Measurements from ENCODE around the gene EFHD2.
"Not testable (repeated sequence)": the region's sequence is repeated elsewhere in the genome, so short reads cannot be mapped to it uniquely, and the experiment has no call there.

The EFHD2 gene

GRCh38 chr1:15410884-15411245 lies 1.2 kb downstream of the EFHD2 start:
- no peak for DNase-seq (ENCODE audit: low read depth in 2 of 2, low spot score in 1 of 2)

DNA sequence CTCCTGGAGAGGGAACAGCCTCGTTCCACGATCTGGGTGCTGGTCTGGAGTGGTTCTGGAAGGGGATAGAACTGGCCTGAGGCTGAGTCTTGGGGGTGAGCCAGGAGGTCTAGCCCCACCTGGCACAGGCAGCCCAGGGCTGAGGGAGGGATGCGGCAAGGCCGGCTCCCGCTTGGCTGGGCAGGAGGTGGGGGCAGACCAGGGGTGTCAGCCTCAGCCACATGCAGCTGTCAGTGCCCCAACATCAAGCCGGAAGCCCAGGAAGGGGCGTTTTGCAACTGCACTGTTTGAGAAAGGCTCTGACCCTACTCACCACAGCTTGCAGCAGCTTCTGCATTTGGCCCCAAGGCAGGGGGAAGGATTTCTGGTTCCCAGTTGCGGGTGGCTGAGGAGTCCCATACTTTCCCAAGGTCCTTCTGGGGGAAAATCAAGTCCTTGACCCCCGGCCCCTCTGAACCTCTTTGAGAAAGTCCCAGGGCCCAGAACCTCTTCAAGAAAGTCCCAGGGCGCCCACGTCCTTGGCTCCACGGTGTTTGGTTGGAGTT lies 2.0 kb downstream of the EFHD2 start:
- DNase-seq (ENCODE audit: low read depth in 2 of 2, low spot score in 1 of 2) = no peak

GRCh38 chr1:15412175-15412800 lies 2.6 kb downstream of the EFHD2 start:
- peak in 1 of 2 donors; percentile 40 for DNase-seq (ENCODE audit: low read depth in 2 of 2, low spot score in 1 of 2)

DNA sequence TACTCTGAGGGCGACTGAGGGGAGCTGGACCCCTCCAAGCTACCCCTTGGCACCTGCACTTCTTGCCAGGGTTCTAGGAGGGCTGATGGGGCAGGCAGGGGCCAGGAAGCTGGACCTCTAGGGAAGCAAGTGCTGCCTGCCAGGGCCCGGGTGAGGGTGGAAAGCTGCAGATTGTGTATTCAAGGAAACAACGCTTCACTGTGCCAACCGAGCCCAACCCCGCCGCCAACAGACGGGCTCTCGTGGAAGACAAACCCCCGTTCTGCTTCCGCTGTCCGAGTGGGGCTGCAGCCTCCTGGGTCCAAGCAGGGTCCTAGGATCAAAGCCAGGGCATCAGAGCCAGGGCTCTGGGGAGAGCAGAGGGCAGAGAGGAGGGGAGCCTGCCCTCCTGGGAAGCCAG lies 3.2 kb downstream of the EFHD2 start:
- DNase-seq (ENCODE audit: low read depth in 2 of 2, low spot score in 1 of 2) = no peak

GRCh38 chr1:15413563-15414444 lies 4.1 kb downstream of the EFHD2 start:
- no peak for DNase-seq (ENCODE audit: low read depth in 2 of 2, low spot score in 1 of 2)

- DNase-seq (ENCODE audit: low read depth in 2 of 2, low spot score in 1 of 2) = no peak
Measured at GRCh38 chr1:15414445-15414983, 4.8 kb downstream of the EFHD2 start.

- peak; percentile 47 to 59 for DNase-seq (ENCODE audit: low read depth in 2 of 2, low spot score in 1 of 2)
Measured at GRCh38 chr1:15417059-15417934, 7.6 kb downstream of the EFHD2 start.

DNA sequence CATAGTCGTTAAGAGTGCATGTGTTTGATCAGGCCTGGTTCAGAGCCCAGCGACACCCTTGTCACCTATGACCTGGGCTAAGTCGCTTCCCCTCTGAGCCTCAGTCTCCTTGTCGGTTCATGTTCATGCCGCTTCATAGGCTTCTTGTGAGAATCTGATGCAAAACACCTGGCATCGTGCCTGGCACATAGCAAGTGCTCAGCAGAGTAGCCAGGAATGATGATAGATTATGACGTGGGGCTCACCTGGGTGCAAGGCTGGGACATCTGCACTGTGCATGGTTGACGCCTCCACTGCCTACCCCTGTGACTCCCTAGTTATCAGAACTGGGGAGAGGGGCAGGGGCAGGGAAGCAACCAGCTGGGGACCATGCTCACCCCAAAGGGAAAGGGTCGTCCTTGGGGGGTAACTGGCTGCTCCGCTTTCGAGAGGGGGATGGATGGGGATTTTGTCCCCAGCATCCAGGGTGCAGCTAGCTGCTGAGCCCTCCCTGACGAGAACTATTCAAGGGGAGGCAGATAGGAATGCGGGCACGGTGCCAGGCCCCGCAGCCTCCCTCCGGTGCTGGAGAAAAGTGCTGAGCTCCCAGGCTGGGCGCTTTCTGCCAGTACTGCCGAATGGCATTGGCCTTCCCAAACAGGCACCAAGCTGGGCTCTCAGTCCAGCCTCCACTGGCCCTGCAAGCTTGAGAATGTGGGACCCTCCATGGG lies 9.3 kb downstream of the EFHD2 start:
- DNase-seq (ENCODE audit: low read depth in 2 of 2, low spot score in 1 of 2) = no peak

- no peak for DNase-seq (ENCODE audit: low read depth in 2 of 2, low spot score in 1 of 2)
Measured at GRCh38 chr1:15420853-15421465, 11.3 kb downstream of the EFHD2 start.

DNA sequence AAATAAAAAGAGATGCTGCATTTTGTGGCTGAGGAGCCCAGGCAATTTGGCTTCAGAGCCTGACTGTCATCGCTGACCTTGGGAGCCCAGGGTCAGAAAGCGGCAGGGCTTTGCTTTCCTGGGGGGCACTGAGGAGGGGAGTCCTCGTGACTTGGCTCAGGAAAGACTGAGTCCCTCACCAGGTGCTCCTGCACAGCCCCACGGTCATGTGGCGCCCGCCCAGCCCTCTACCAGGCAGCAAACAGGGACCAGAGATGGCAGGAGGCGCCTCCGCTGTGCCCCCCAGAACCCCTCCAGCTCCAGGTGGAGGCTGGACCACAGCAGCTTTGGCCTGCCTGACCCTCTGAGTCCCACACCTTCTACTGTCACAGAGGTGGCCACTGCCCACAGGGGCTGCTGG lies 13.2 kb downstream of the EFHD2 start:
- DNase-seq (ENCODE audit: low read depth in 2 of 2, low spot score in 1 of 2) = no peak

- no peak for DNase-seq (ENCODE audit: low read depth in 2 of 2, low spot score in 1 of 2)
Measured at GRCh38 chr1:15423355-15424077, 13.8 kb downstream of the EFHD2 start.

GRCh38 chr1:15424146-15424667 lies 14.5 kb downstream of the EFHD2 start:
- no peak for DNase-seq (ENCODE audit: low read depth in 2 of 2, low spot score in 1 of 2)

DNA sequence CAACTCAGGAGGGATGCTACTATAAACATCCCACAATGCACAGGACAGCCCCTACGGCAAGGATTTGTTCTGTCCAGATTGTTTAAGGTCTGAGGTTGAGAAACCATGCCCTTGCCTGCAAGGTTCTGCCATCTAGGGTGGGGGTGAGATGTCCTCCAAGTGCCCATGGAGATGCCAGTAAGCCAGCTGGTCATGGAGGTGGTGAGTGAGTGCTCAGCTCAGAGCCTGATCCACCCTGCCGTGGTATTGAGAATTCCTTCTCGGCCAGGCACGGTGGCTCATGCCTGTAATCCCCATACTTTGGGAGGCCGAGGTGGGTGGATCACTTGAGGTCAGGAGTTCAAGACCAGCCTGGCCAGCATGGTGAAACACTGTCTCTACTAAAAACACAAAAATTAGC lies 15.3 kb downstream of the EFHD2 start:
- DNase-seq (ENCODE audit: low read depth in 2 of 2, low spot score in 1 of 2) = no peak

GRCh38 chr1:15425521-15425920 lies 15.8 kb downstream of the EFHD2 start:
- no peak for DNase-seq (ENCODE audit: low read depth in 2 of 2, low spot score in 1 of 2)

GRCh38 chr1:15425958-15426357 lies 16.3 kb downstream of the EFHD2 start:
- no peak for DNase-seq (ENCODE audit: low read depth in 2 of 2, low spot score in 1 of 2)

DNA sequence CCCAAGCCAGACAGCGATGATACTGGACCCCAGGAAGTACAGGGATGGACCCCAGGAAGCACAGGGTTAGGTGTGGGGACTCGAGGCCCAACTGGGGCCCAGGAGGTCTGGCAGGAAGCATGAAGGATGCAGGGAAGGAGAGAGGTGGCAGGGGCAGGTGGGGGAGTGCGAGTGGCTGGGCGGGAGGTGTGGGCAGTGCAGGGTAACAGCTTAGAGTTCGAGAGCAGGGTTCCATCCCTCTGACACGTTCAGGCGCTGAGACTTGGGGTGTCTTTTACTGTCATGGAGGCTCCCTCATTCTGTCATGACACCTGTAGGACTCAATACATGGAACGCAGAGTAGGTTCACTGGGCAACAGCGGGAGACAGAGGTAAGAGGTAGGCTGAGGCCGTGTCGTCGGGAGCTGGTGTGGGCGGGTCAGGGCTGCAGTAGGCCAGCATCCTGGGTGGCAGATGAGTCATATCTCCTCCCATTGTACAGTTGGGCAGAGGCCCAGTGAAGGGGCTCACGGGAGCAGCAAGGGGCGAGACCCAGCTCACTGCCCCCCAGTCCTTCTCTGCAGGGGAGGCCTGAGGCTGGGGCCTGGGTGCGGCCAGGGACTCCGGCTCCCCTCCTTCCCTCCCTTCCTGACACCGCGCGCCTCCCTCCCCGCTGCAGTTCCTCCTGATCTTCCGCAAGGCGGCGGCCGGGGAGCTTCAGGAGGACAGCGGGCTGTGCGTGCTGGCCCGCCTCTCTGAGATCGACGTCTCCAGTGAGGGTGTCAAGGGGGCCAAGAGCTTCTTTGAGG lies 17.0 kb downstream of the EFHD2 start:
- DNase-seq (ENCODE audit: low read depth in 2 of 2, low spot score in 1 of 2) = no peak

DNA sequence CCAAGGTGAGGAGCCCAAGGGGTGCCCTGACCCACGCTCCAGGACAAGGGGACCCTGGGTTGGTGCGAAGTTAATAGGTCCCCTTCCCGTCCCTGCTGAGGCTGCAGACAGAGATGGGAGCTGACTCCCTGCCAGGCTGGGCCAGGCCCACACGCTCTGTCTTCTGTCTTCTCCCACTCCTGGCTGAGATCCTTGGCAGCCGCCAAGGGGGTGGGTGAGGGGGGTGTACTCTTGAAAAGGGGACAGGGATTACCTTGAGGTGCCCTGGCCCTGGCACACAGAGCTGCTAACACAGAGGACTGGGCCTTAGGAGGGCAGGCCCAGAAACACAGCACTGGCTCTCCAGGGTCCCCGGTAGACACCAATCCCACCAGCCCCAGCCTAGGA lies 17.6 kb downstream of the EFHD2 start:
- no peak for DNase-seq (ENCODE audit: low read depth in 2 of 2, low spot score in 1 of 2)

- DNase-seq (ENCODE audit: low read depth in 2 of 2, low spot score in 1 of 2) = not testable (repeated sequence)
Measured at GRCh38 chr1:15428252-15428651, 18.6 kb downstream of the EFHD2 start.
